ENCODE data around the gene TANGO2. TPM values are rescaled to one million over a fixed set of nuclear protein-coding genes. Genes with fewer than 3 reads are reported as not detected.

The TANGO2 gene
- total RNA-seq, 1 experiment from 2014 or later = 33.5 TPM

DNA sequence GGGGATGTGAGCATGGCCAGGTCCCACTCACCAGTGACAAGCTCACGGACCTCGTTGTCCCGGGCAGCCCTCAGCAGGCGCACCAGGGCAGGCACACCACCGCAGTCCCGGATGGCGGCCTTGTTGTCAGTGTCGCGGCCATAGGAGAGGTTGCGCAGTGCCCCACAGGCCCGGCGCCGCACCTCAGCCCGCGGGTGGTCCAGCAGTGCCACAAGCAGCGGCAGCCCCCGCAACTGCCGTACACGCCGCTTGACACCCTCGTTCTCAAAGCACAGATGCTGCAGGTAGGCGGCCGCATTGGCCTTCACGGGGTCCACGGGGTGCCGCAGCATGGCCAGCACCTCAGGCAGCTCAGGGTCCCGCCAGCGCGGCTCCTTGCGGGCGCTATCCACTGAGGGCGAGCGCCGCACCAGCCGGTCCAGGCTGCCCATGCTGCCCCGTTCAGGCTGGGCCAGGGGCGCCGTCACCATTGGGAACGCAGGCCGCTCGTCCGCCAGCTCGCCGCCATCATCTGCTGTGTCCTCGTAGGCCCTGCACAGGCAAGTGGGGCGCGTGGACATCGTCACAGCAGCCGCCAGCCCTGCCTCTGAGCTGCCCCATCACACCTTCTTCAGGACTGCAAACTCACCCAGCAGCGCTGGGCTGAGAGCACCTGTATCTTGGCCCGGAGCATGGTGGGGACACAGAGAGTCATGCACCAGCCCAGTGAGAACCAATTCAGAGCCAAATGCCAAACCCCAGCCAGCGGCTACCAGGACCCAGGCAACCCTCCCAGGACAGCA lies 41.0 kb upstream of the TANGO2 start:
- Mint-ChIP-seq H3K27ac (ENCODE audit: unreplicated experiment) (no peak overlapping the region), H3K4me3 (ENCODE audit: low read depth, unreplicated experiment) (no peak overlapping the region), H3K4me1 (ENCODE audit: low read depth, unreplicated experiment) (peaks cover 9% of the 10 kb centered on the region), H3K27me3 (ENCODE audit: unreplicated experiment) (no peaks in the 10 kb centered on the region), H3K36me3 (ENCODE audit: insufficient read depth, unreplicated experiment) (peaks cover 24% of the 10 kb centered on the region), H3K9me3 (ENCODE audit: low read depth, unreplicated experiment) (no peaks in the 10 kb centered on the region)
- BruUV-seq (replicated peaks) = no TSS peak
- CTCF ChIA-PET = no interaction called here
- intact Hi-C loops (cut with micrococcal nuclease; ENCODE audit: unreplicated experiment) = no loop called here
- no peak for DNase-seq
- TF ChIP-seq, protein P1, sequence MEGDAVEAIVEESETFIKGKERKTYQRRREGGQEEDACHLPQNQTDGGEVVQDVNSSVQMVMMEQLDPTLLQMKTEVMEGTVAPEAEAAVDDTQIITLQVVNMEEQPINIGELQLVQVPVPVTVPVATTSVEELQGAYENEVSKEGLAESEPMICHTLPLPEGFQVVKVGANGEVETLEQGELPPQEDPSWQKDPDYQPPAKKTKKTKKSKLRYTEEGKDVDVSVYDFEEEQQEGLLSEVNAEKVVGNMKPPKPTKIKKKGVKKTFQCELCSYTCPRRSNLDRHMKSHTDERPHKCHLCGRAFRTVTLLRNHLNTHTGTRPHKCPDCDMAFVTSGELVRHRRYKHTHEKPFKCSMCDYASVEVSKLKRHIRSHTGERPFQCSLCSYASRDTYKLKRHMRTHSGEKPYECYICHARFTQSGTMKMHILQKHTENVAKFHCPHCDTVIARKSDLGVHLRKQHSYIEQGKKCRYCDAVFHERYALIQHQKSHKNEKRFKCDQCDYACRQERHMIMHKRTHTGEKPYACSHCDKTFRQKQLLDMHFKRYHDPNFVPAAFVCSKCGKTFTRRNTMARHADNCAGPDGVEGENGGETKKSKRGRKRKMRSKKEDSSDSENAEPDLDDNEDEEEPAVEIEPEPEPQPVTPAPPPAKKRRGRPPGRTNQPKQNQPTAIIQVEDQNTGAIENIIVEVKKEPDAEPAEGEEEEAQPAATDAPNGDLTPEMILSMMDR (IDR thresholded peaks at IDR 0.05; ENCODE audit: unreplicated experiment) = no peak

DNA sequence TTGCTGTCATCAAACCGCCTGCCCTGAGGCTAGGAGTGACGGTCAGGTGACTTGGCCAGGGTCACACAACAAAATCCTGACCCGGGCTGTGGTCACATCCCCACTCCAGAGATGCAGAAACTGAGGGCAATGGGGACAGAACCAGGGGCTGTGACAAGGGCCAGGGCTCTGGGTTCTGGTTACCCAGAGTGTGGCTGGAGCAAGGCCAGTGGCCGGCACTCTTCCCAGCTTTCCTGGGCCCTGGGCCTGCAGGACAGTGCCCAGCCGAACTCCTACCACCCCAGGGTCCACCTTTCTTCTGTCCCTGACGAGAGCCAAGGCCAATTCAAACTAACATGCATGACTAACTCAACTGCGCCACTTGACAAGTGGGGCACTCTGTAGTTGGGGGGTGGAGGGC lies 40.1 kb upstream of the TANGO2 start:
- peaks cover 16% of the 10 kb centered on the region for H3K4me1 Mint-ChIP-seq (ENCODE audit: low read depth, unreplicated experiment)
- H3K9me3 Mint-ChIP-seq (ENCODE audit: low read depth, unreplicated experiment) = no peaks in the 10 kb centered on the region
- BruUV-seq (replicated peaks) = no TSS peak
- intact Hi-C loops (cut with micrococcal nuclease; ENCODE audit: unreplicated experiment) = no loop called here
- TF ChIP-seq, protein P1 (IDR thresholded peaks at IDR 0.05; ENCODE audit: unreplicated experiment) = no peak
- CTCF ChIA-PET = no interaction called here
- H3K27me3 Mint-ChIP-seq (ENCODE audit: unreplicated experiment) = no peaks in the 10 kb centered on the region
- no peak overlapping the region for H3K4me3 Mint-ChIP-seq (ENCODE audit: low read depth, unreplicated experiment)
- peaks cover 22% of the 10 kb centered on the region for H3K36me3 Mint-ChIP-seq (ENCODE audit: insufficient read depth, unreplicated experiment)
- H3K27ac Mint-ChIP-seq (ENCODE audit: unreplicated experiment) = no peak overlapping the region
- DNase-seq = no peak

DNA sequence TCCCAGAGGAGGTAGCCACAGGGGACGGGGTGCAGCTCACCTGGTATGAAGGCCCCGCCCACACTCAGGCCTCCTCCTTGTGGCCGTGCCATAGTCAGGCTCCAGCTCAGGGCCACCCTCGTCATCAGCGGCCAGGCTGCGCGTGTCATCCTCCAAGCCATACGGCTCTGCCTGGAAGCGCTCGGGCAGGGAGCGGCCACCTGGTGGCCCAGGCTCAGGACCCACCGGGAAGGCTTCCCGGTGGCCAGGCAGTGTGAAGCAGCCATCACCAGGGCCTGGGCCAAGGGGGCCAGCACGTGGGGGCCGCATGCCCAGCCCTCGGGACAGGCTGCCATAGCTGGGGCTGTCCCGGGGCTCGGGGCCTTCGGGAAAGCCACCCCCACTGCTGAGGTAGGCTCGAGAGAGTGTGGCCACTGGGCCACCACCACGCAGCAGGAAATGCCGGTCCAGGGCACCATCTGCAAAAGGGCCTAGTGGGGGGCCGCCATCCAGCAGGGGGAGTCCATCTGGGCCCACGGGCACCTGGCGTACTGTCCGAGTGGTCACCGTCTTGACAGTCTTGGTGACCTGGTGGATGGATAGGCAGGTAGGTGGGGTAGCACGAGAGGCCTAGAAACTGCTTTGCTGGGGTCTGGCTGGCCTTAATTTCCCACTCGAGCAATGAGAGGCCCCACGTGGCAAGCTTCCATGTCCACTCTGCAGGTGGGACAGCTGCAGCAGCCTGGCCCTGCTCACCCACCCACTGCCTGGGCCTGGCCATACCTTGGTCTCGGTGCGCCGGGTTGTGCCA lies 39.5 kb upstream of the TANGO2 start:
- H3K4me1 Mint-ChIP-seq (ENCODE audit: low read depth, unreplicated experiment) = peaks cover 16% of the 10 kb centered on the region
- DNase-seq = no peak
- CTCF ChIA-PET = no interaction called here
- no peaks in the 10 kb centered on the region for H3K9me3 Mint-ChIP-seq (ENCODE audit: low read depth, unreplicated experiment)
- H3K27ac Mint-ChIP-seq (ENCODE audit: unreplicated experiment) = no peak overlapping the region
- intact Hi-C loops (cut with micrococcal nuclease; ENCODE audit: unreplicated experiment) = no loop called here
- no peaks in the 10 kb centered on the region for H3K27me3 Mint-ChIP-seq (ENCODE audit: unreplicated experiment)
- TF ChIP-seq, protein P1 (IDR thresholded peaks at IDR 0.05; ENCODE audit: unreplicated experiment) = no peak
- H3K36me3 Mint-ChIP-seq (ENCODE audit: insufficient read depth, unreplicated experiment) = peaks cover 25% of the 10 kb centered on the region
- no peak overlapping the region for H3K4me3 Mint-ChIP-seq (ENCODE audit: low read depth, unreplicated experiment)
- BruUV-seq (replicated peaks) = no TSS peak

DNA sequence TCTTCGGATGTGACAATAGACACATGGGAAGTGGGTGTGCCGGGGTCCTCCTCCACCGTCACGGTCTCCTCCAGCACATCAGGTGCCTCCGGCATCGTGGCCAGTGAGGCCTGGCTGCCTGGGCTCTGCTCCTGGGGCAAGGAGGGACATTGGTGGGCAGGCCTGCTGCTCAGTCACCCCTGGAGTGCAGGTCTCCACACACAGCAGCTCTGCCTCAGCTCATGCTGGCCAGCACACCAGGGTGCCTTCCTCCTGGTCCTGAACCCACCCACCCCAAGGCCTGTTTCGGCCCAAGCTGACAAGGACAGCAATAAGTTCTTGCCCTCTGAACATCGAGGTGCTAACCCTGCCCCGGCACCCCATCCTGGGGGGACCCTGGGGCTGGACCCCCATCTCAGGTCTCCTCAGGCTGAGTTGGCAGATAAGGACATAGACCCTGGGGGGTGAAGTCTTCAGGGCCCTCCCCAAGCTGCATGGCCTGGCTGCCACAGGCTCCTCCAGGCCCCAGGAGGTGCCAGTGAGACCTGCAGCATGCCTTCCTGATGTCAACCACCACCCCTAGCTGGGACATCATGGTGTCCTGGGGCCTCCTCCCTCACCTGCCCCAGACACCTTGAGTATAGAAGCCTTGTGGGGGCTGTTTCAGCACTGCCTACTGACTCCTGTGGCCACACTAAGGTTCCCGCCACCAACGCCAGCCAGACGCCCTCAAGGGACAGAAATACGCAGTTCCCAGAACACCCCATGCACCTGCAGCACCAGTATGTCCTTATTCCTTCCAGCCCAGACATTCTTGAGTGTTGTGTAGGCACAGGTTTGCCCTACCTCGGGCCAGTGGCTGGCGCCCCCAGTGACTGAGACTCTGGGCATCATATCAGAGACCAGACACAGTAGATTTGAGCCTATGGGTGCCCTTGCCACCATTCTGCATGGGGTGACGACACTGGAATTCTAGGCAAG lies 38.7 kb upstream of the TANGO2 start:
- no TSS peak for BruUV-seq (replicated peaks)
- no peak overlapping the region for H3K4me3 Mint-ChIP-seq (ENCODE audit: low read depth, unreplicated experiment)
- H3K27ac Mint-ChIP-seq (ENCODE audit: unreplicated experiment) = no peak overlapping the region
- intact Hi-C loops (cut with micrococcal nuclease; ENCODE audit: unreplicated experiment) = no loop called here
- H3K36me3 Mint-ChIP-seq (ENCODE audit: insufficient read depth, unreplicated experiment) = peaks cover 29% of the 10 kb centered on the region
- no peak for DNase-seq
- no peaks in the 10 kb centered on the region for H3K27me3 Mint-ChIP-seq (ENCODE audit: unreplicated experiment)
- TF ChIP-seq, protein P1 (IDR thresholded peaks at IDR 0.05; ENCODE audit: unreplicated experiment) = no peak
- CTCF ChIA-PET = interaction anchor here (1.7 kb wide), 1 partner anchor 12 kb away, joined by 4 read pairs; no protein-coding TSS in a partner anchor
- peaks cover 16% of the 10 kb centered on the region for H3K4me1 Mint-ChIP-seq (ENCODE audit: low read depth, unreplicated experiment)
- H3K9me3 Mint-ChIP-seq (ENCODE audit: low read depth, unreplicated experiment) = no peaks in the 10 kb centered on the region

All from Calu3 (cell line).